Testis (tissue), 3 donors: Measurements from ENCODE around the gene HINT1. TPM values are rescaled to one million over a fixed set of nuclear protein-coding genes. Genes with fewer than 3 reads are reported as not detected.

Experiments used
- DNase-seq: peaks from one replicate; pipeline ENCODE4 v3.0.0-alpha.2; 2019
- H3K27ac ChIP-seq, 2 donors: fragments of 200-600 bp; sonication (generic); one replicate each; pipeline ENCODE4 v1.5.1; 2019
- H3K27me3 ChIP-seq: fragments of 200-600 bp; sonication (generic); one replicate; pipeline ENCODE4 v1.5.1; 2019
- H3K36me3 ChIP-seq: fragments of 200-600 bp; sonication (generic); one replicate; pipeline ENCODE4 v1.5.1; 2017; ENCODE audit warnings: low read depth; ENCODE audit errors: missing control alignments
- H3K4me1 ChIP-seq: fragments of 200-600 bp; sonication (generic); one replicate; pipeline ENCODE4 v1.5.1; 2019
- H3K4me3 ChIP-seq, 2 donors: fragments of 200-600 bp; sonication (generic); one replicate each; pipeline ENCODE4 v1.5.1; 2017 to 2019
- H3K9me3 ChIP-seq: fragments of 200-600 bp; sonication (generic); one replicate; pipeline ENCODE4 v1.5.1; 2017
- CTCF ChIP-seq, 3 experiments: fragments of 450-650 bp in 2 of 3; fragments of 200-600 bp in 1 of 3; sonication (generic) in 1 of 3; IDR thresholded peaks; one replicate each; pipeline ENCODE4 v1.5.1; 2016 to 2019; ENCODE audit warnings: antibody characterized with exemption in 3 of 3, mild to moderate bottlenecking in 2 of 3, moderate library complexity in 1 of 3
- POLR2A ChIP-seq: fragments of 450-650 bp; IDR thresholded peaks from one replicate; pipeline ENCODE4 v1.6.1; 2017; ENCODE audit warnings: antibody characterized with exemption, mild to moderate bottlenecking, moderate library complexity
- WGBS, 2 donors: methylation state at CpG; one replicate each; pipeline ENCODE4 v1.1.5; 2018; 5-methylcytosine and 5-hydroxymethylcytosine counted together
- intact Hi-C: fragments of 100-400 bp; cut with DNase I; formaldehyde crosslinking; loops from one replicate; pipeline ENCODE4 v1.15.1; 2023; ENCODE audit warnings: low total_unique reads
- polyA plus RNA-seq: library from polyadenylated mRNA; stranded (reverse); fragments of 350-450 nt; fragmentation: Illumina TruSeq; extraction: RNeasy Lipid Tissue Mini Kit (QIAGEN cat#74804); gene quantifications from one replicate; pipeline ENCODE4 v1.2.3, GENCODE V29; 2014; ENCODE audit warnings: low read depth, low replicate concordance; ENCODE audit not compliant: insufficient read depth
- total RNA-seq, 2 donors: library from RNA; depleted of rRNA; stranded (reverse); fragments of >200 nt; gene quantifications; one replicate each; pipeline ENCODE4 v1.2.3, GENCODE V29; 2016

Gene HINT1
- total and polyA plus RNA-seq, 3 donors from 2014 or later, result 102 to 222 (median 104) TPM

GRCh38 chr5:131169810-131170539 is 4.9 kb upstream of the HINT1 start:
- TF ChIP-seq CTCF (IDR thresholded peaks at IDR 0.05), result no peak
- DNase-seq, result no peak
- WGBS, 2 donors, result 27 to 29% methylated on average over 16 of the region's 16 CpGs
- H3K27me3 ChIP-seq, result no peaks in the 10 kb centered on the region
- peaks cover 13% of the 10 kb centered on the region for H3K4me1 ChIP-seq
- intact Hi-C loops, result loop anchor here (10.0 kb wide), 1 partner anchor 95 kb away; the partner anchor contains the start of gene CDC42SE2
- H3K4me3 ChIP-seq, result peak overlapping the region; percentile 70 to 78
- H3K27ac ChIP-seq, result peak overlapping the region; percentile 82 to 84
- H3K9me3 ChIP-seq, result no peaks in the 10 kb centered on the region
- H3K36me3 ChIP-seq, result no peaks in the 10 kb centered on the region

- H3K4me3 ChIP-seq, result no peak overlapping the region
- peaks cover 13% of the 10 kb centered on the region for H3K4me1 ChIP-seq
- no peak overlapping the region for H3K27ac ChIP-seq
- no peak for TF ChIP-seq POLR2A
- TF ChIP-seq CTCF (IDR thresholded peaks at IDR 0.05), result no peak
- WGBS, 2 donors, result 71 to 83% methylated on average over 5 of the region's 5 CpGs
- no peaks in the 10 kb centered on the region for H3K9me3 ChIP-seq
- no peak for DNase-seq
- intact Hi-C loops, result loop anchor here (10.0 kb wide), 1 partner anchor 97 kb away; the partner anchor contains the start of gene CDC42SE2
- H3K36me3 ChIP-seq, result no peaks in the 10 kb centered on the region
- H3K27me3 ChIP-seq, result no peaks in the 10 kb centered on the region
Observed at GRCh38 chr5:131167615-131168014, 2.6 kb upstream of the HINT1 start.

GRCh38 chr5:131164191-131165118 is 601 bp downstream of the HINT1 start:
- Histone ChIP-seq H3K4me3 (peak overlapping the region; percentile 79 to 86), H3K4me1 (peaks cover 3% of the 10 kb centered on the region), H3K27ac (peak overlapping the region; percentile 75 to 93), H3K9me3 (no peaks in the 10 kb centered on the region), H3K36me3 (no peaks in the 10 kb centered on the region), H3K27me3 (no peaks in the 10 kb centered on the region)
- 0% methylated on average over 8 to 30 of the region's 73 CpGs for WGBS, 2 donors
- no peak for TF ChIP-seq POLR2A
- no peak for TF ChIP-seq CTCF (IDR thresholded peaks at IDR 0.05)
- intact Hi-C loops, result loop anchor here (10.0 kb wide), 1 partner anchor 100 kb away; the partner anchor contains the start of gene CDC42SE2
- peak; percentile 75 for DNase-seq

- Histone ChIP-seq H3K27me3 (no peaks in the 10 kb centered on the region), H3K27ac (peak overlapping the region; percentile 16 to 93), H3K4me3 (peak overlapping the region; percentile 79 to 86), H3K36me3 (no peaks in the 10 kb centered on the region), H3K9me3 (no peaks in the 10 kb centered on the region), H3K4me1 (peaks cover 3% of the 10 kb centered on the region)
- TF ChIP-seq CTCF (IDR thresholded peaks at IDR 0.05) (no peak), POLR2A (no peak)
- DNase-seq, result no peak
- WGBS, 2 donors, result 24 to 31% methylated on average over 9 of the region's 9 CpGs
- intact Hi-C loops, result loop anchor here (10.0 kb wide), 1 partner anchor 101 kb away; the partner anchor contains the start of gene CDC42SE2
Observed at GRCh38 chr5:131163276-131164119, 1.6 kb downstream of the HINT1 start.
